HG03066 (cell line): ENCODE data around the gene MCF2L.

Source experiments
- ATAC-seq: cut with Tn5 transposase; IDR thresholded peaks from one replicate; pipeline ENCODE4 v1.9.1; 2021; ENCODE audit warnings: low read depth; ENCODE audit not compliant: unreplicated experiment

Gene MCF2L

GRCh38 chr13:113119166-113119821, 150.3 kb downstream of the MCF2L start:
- ATAC-seq: no peak

DNA sequence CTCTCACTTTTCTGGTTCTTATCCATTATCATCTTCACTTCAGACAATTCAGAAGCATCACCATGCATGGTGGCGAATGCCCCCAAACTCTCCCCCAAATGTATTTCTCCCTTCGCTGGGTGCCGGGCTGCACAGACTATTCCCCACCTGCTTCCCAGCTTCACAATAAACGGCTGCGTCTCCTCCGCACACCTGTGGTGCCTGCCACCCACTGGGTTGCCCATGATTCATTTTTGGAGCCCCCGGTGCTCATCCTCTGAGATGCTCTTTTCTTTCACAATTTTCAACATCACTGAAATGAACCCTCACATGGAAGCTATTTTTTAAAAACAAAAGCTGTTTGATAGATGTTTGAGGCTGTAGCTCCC, 150.8 kb downstream of the MCF2L start:
- no peak for ATAC-seq

DNA sequence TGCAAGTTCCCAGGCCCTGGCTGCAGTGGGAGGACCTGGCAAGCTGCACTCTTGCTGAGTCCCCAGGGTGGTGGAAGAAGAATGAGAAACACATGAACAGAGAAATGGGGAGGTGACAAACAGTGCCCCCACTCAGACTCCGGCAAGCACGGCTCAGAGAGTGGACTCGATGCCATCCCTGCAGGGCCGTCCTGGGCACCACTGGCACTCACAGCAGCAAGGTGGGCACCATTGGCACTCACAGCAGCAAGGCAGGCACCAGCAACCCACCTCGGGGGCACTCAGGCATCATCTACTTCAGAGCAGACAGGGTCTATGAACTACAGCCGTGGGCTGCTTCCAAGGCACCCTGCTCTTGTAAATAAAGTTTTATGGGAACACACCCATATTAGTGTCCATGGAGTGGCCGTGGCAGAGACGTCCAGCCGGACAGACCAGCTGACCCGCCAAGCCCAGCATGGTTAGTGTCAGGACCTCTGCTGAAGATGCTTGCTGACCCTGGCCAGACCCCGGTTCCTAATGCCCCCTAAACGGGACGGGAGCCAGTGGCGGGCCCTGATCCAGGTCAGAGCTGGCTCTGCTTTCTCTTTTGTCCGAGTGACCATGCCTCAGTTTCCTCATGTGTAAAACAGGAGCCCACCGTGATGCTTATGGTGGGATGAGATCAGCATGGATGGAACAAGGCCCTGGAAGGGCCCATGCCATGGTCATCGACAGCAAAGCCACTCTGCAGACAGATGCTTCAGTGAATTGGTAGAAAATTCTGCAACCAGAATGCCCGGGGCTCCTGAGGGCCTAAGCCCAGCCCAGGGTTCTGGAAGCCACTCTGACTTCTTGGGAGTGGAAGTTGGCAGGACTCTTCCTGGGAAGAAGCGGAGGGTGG, 151.5 kb downstream of the MCF2L start:
- no peak for ATAC-seq

- ATAC-seq: no peak
These were observed 152.3 kb downstream of the MCF2L start for GRCh38 chr13:113121183-113121927.

DNA sequence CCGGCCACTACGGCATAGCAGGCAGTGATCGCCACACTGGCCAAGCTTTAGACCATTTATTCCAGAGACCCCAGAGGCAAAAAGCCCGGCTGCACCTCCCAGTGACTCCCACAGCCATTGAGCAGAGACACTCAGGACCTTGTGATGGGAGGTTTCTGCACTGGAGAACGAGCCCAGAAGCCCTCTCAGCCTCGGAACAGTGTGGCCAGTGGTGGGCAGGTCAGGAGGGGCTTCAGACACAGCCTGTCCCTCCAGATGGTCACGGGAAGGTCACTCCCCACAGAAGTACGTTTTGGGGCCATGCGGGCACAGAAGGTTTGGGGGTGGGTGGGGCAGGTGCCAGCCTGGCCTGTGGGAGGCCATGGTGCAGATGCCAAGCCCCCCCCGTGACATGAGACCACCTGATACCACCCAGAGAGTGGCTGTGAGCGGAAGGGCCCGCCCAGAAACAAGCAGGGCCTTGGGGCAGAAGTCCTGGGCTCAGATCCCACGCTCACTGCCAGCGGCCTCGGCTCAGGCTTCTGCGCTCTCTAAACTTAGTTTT, 153.0 kb downstream of the MCF2L start:
- no peak for ATAC-seq

GRCh38 chr13:113122550-113123225, 153.7 kb downstream of the MCF2L start, which contains the start of gene F10:
Gene F10 (plus strand): TSS chr13:113122799. CDS start chr13:113122856, 57 bp downstream.
- no peak for ATAC-seq

- ATAC-seq: no peak
These were observed 154.5 kb downstream of the MCF2L start for GRCh38 chr13:113123226-113124201.

DNA sequence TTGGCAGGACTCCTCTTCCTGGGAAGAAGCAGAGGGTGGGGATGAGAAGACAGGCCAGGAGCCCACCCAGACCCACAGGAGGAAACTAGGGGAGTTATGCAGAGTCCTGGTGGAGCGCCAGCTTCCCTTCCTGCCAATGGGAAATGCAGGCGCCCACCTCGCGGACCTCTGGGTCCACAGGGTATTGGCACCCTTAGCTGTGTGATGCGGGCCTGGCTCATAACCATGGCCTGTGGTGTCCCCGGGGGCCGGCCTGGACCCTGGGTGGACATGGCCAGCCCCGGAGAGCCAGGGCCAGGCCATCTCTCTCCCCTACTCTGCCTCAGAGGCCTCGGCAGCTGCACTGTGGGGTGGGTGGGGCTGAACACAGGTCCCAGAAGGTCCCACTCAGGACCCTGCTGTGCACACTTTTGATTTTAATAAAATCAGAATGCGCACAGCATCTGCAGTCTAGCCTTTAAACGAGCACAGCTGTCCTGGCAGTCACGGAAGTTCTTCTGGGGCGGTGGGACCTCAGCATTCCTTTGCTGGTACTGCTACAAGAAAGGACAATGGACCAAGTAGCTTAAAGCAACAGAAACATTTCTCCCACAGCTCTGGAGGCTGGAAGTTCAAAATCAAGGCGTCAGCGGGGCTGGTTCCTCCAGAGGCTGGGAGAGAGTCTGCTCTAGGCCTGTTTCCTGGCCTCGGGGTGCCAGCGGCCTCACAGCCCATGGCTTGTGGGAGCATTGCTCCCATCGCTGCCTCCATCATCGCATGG, 155.4 kb downstream of the MCF2L start:
- no peak for ATAC-seq

- ATAC-seq: no peak
These were observed 156.7 kb downstream of the MCF2L start for GRCh38 chr13:113125506-113126264.

DNA sequence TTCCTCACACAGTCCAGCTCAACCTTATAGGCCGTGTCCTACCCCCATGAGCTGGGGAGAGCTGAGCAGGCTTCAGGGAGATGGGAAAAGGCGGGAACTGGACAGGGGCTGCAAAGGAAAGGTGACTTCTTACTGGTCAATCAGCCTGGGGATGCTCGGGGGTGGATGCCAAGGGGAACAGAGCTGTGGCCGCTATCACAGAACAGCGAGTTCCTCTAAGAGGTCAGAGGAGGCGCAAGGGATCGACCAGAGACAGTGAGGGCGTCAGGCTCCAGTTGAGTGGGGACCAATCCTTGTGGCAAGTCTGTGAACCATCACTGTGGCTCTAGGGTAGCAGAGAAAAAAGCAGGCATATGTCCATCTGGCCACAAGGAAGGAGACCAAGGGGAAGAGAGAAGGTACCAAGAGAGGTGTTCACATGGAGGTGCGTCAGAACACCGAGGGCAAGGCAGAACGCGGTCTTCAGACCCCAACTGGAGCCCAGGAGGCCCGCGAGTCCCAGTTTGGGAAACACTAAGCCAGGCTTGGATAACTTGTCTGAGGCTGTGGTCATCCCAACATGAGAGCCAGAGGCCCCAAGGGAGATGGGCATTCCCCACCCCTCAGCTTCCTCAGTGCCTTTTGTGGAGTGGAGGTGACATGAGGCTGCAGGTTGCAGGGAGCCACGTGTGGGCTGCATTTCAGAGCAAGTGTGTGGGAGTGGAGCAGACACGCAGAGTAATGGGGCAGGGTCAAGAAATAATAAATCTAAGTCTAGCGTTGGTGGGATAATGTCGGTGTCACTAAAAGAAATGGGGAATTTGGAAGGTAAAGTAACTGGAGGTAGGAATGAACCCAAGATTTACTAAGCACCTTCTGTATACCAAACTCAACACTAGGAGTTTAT, 157.5 kb downstream of the MCF2L start:
- no peak for ATAC-seq

- ATAC-seq: no peak
These were observed 160.5 kb downstream of the MCF2L start for GRCh38 chr13:113129480-113129879.

- no peak for ATAC-seq
These were observed 161.1 kb downstream of the MCF2L start for GRCh38 chr13:113129921-113130750.

DNA sequence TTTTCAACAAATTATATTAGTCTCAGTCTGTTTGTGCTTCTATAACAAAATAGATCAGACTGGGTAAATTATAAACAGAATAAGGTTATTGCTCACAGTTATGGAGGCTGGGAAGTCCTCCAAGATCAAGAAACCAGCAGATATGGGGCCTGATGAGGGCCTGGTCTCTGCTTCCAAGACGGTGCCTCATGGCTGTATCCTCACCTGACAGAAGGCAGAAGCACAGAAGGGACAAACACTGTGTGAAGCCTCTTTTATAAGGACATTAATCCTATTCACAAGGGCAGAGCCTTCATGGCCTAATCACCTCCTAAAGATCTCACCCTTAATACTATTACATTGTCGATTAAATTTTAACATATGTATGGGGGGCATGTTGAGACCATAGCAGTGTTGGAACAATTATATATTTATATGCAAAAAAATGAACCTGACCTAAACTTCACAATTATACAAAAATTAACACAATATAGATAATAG, 166.3 kb downstream of the MCF2L start:
- ATAC-seq: no peak

DNA sequence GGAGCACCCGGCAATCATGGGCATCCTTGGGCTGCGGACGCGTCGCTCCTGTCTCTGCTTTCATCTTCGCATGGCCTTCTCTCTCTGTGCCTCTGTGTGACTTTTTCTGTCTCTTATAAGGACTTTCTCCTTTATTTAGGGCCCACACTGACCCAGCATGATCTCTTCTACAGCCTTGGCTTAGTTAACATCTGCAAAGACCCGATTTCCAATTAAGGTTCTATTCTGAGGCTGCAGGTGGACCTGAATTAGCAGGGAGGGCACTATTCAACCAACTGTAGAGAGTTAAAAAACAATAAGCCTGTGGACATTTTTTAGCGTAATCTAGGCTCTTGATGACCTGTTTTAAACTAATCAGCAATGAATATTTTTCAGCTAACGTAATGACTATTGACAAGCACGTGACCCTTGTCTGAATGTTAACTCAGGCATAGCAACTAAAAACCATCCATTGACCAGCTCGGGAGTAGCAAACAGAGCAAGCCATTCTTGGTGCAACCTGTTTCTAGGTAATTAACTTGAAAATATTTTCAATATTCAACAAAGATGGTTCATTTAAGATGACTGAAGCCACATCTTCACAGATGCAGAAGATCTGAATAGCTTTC, 168.8 kb downstream of the MCF2L start:
- no peak for ATAC-seq

GRCh38 chr13:113138792-113139551, 170.0 kb downstream of the MCF2L start:
- ATAC-seq: no peak
